Breast epithelium (tissue), 4 donors: Measurements from ENCODE around the gene HIPK2. TPM values are rescaled to one million over a fixed set of nuclear protein-coding genes. Genes with fewer than 3 reads are reported as not detected.

Experiments used
- DNase-seq, 2 donors: peaks; one replicate each; pipeline ENCODE4 v3.0.0-alpha.2; 2019; ENCODE audit warnings: low spot score in 2 of 2
- H3K27ac ChIP-seq, 2 donors: fragments of 200-600 bp; sonication (generic) in 1 of 2; one replicate each; pipeline ENCODE4 v1.5.1; 2016 to 2019; ENCODE audit warnings: mild to moderate bottlenecking in 1 of 2
- H3K27me3 ChIP-seq, 2 donors: fragments of 200-600 bp; sonication (generic) in 1 of 2; one replicate each; pipeline versions ENCODE4 v1.5.1 to v1.6.0; 2017 to 2019; ENCODE audit warnings: control low read depth in 1 of 2, mild to moderate bottlenecking in 1 of 2
- H3K36me3 ChIP-seq: fragments of 200-600 bp; one replicate; pipeline ENCODE4 v1.5.1; 2019
- H3K4me1 ChIP-seq, 2 donors: fragments of 200-600 bp; sonication (generic); one replicate each; pipeline ENCODE4 v1.5.1; 2016 to 2019; ENCODE audit warnings: control low read depth in 1 of 2
- H3K4me3 ChIP-seq, 3 donors: fragments of 200-600 bp; sonication (generic); 1 replicate in 2 of 3; 2 replicates in 1 of 3; pipeline ENCODE4 v1.5.1; 2016 to 2019; ENCODE audit warnings: mild to moderate bottlenecking in 3 of 3, moderate library complexity in 2 of 3
- H3K9me3 ChIP-seq, 2 donors: fragments of 200-600 bp; sonication (generic) in 1 of 2; one replicate each; pipeline ENCODE4 v1.5.1; 2016 to 2019; ENCODE audit warnings: control low read depth in 1 of 2
- CTCF ChIP-seq, 3 donors: fragments of 450-650 bp; IDR thresholded peaks; one replicate each; pipeline ENCODE4 v1.5.1; 2016 to 2017; ENCODE audit warnings: antibody characterized with exemption in 3 of 3, mild to moderate bottlenecking in 3 of 3, moderate library complexity in 3 of 3
- POLR2A ChIP-seq: fragments of 450-650 bp; IDR thresholded peaks from one replicate; pipeline ENCODE4 v1.6.1; 2016; ENCODE audit warnings: antibody characterized with exemption, mild to moderate bottlenecking, moderate library complexity
- POLR2AphosphoS5 ChIP-seq, 3 donors: sonication (generic); formaldehyde crosslinking; IDR thresholded peaks; one replicate each; pipeline ENCODE4 v1.6.1; 2017; ENCODE audit warnings: antibody characterized with exemption in 3 of 3
- intact Hi-C: fragments of 100-400 bp; cut with DNase I; formaldehyde crosslinking; loops from one replicate; pipeline ENCODE4 v1.15.1; 2023; ENCODE audit warnings: low total_unique reads
- total RNA-seq, 3 donors: library from RNA; depleted of rRNA; stranded (reverse); fragments of >200 nt; gene quantifications; one replicate each; pipeline ENCODE4 v1.1.0, GENCODE V29; 2016

HIPK2 gene
- total RNA-seq, 3 donors from 2014 or later: 26.4 to 31.8 (median 31.1) TPM

GRCh38 chr7:139713061-139713460 is 64.7 kb downstream of the HIPK2 start:
- Histone ChIP-seq H3K4me1 (no peaks in the 10 kb centered on the region), H3K4me3 (no peak overlapping the region), H3K36me3 (no peaks in the 10 kb centered on the region), H3K27ac (peak overlapping the region in 1 of 2 donors; percentile 76), H3K9me3 (no peaks in the 10 kb centered on the region), H3K27me3 (no peaks in the 10 kb centered on the region)
- no peak for TF ChIP-seq POLR2AphosphoS5 (IDR thresholded peaks at IDR 0.05)
- TF ChIP-seq POLR2A: no peak
- no peak for TF ChIP-seq CTCF (IDR thresholded peaks at IDR 0.05)
- no peak for DNase-seq
- intact Hi-C loops: no loop called here

GRCh38 chr7:139711991-139712743 is 65.6 kb downstream of the HIPK2 start:
- intact Hi-C loops: no loop called here
- Histone ChIP-seq H3K36me3 (no peaks in the 10 kb centered on the region), H3K4me3 (no peak overlapping the region), H3K9me3 (no peaks in the 10 kb centered on the region), H3K4me1 (no peaks in the 10 kb centered on the region), H3K27ac (peak overlapping the region in 1 of 2 donors; percentile 9), H3K27me3 (no peaks in the 10 kb centered on the region)
- DNase-seq: no peak
- TF ChIP-seq POLR2A (no peak), CTCF (IDR thresholded peaks at IDR 0.05) (no peak), POLR2AphosphoS5 (IDR thresholded peaks at IDR 0.05) (no peak)

GRCh38 chr7:139710036-139710435 is 67.8 kb downstream of the HIPK2 start:
- TF ChIP-seq POLR2A: no peak
- no peak for TF ChIP-seq POLR2AphosphoS5 (IDR thresholded peaks at IDR 0.05)
- no peak for DNase-seq
- intact Hi-C loops: no loop called here

GRCh38 chr7:139709485-139709884 is 68.3 kb downstream of the HIPK2 start:
- no peak for DNase-seq
- intact Hi-C loops: no loop called here
- Histone ChIP-seq H3K4me1 (no peaks in the 10 kb centered on the region), H3K36me3 (no peaks in the 10 kb centered on the region), H3K27me3 (no peaks in the 10 kb centered on the region), H3K9me3 (no peaks in the 10 kb centered on the region), H3K4me3 (no peak overlapping the region), H3K27ac (no peak overlapping the region)
- TF ChIP-seq POLR2A: no peak
- TF ChIP-seq CTCF (IDR thresholded peaks at IDR 0.05): no peak
- TF ChIP-seq POLR2AphosphoS5 (IDR thresholded peaks at IDR 0.05): no peak

More at GRCh38 chr7:139710036-139710435, 67.8 kb downstream of the HIPK2 start:
- Histone ChIP-seq H3K27ac (no peak overlapping the region), H3K9me3 (no peaks in the 10 kb centered on the region), H3K4me3 (no peak overlapping the region), H3K27me3 (no peaks in the 10 kb centered on the region), H3K36me3 (no peaks in the 10 kb centered on the region), H3K4me1 (no peaks in the 10 kb centered on the region)

GRCh38 chr7:139708541-139708940 is 69.3 kb downstream of the HIPK2 start:
- H3K9me3 ChIP-seq: no peaks in the 10 kb centered on the region
- no peaks in the 10 kb centered on the region for H3K27me3 ChIP-seq
- intact Hi-C loops: no loop called here
- DNase-seq: no peak
- TF ChIP-seq POLR2AphosphoS5 (IDR thresholded peaks at IDR 0.05) (no peak), CTCF (IDR thresholded peaks at IDR 0.05) (no peak), POLR2A (no peak)
- no peak overlapping the region for H3K4me3 ChIP-seq
- H3K4me1 ChIP-seq: no peaks in the 10 kb centered on the region
- H3K36me3 ChIP-seq: no peaks in the 10 kb centered on the region
- H3K27ac ChIP-seq: no peak overlapping the region
